Measurements from ENCODE around the gene MAPRE3.

MAPRE3 gene

GRCh38 chr2:27038012-27038411 lies 67.6 kb downstream of the MAPRE3 start:
- no peak for TF ChIP-seq CTCF (IDR thresholded peaks at IDR 0.05; ENCODE audit: insufficient read depth, low read depth, low read length, missing control alignments)
- DNase-seq (ENCODE audit: low read depth), result no peak
- no peak overlapping the region for H3K4me3 ChIP-seq (ENCODE audit: low read depth, low read length)

GRCh38 chr2:27038631-27039339 lies 68.3 kb downstream of the MAPRE3 start:
- no peak overlapping the region for H3K4me3 ChIP-seq (ENCODE audit: low read depth, low read length)
- TF ChIP-seq CTCF (IDR thresholded peaks at IDR 0.05; ENCODE audit: insufficient read depth, low read depth, low read length, missing control alignments), result no peak
- no peak for DNase-seq (ENCODE audit: low read depth)

- TF ChIP-seq CTCF (IDR thresholded peaks at IDR 0.05; ENCODE audit: insufficient read depth, low read depth, low read length, missing control alignments), result no peak
- H3K4me3 ChIP-seq (ENCODE audit: low read depth, low read length), result no peak overlapping the region
- no peak for DNase-seq (ENCODE audit: low read depth)
These were observed 69.0 kb downstream of the MAPRE3 start for GRCh38 chr2:27039426-27039825.

GRCh38 chr2:27039871-27040270 lies 69.4 kb downstream of the MAPRE3 start:
- DNase-seq (ENCODE audit: low read depth), result no peak
- no peak overlapping the region for H3K4me3 ChIP-seq (ENCODE audit: low read depth, low read length)
- TF ChIP-seq CTCF (IDR thresholded peaks at IDR 0.05; ENCODE audit: insufficient read depth, low read depth, low read length, missing control alignments), result no peak

DNA sequence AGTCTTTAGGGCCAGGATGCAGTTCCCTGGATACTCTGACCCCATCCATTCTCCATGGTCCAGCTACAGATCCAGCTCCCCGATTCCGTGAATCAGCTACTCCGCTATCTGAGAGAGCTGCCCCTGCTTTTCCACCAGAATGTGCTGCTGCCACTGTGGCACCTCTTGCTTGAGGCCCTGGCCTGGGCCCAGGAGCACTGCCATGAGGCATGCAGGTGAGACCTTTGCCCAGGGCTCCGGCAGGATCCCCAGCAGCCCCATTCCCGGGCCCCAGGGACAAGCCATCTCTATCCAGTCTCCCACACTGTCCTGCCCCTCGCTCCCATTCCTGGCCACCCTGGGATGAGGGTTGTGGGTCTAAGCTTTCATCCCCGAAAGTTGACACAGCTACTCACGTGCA lies 69.8 kb downstream of the MAPRE3 start:
- H3K4me3 ChIP-seq (ENCODE audit: low read depth, low read length), result no peak overlapping the region
- DNase-seq (ENCODE audit: low read depth), result no peak
- no peak for TF ChIP-seq CTCF (IDR thresholded peaks at IDR 0.05; ENCODE audit: insufficient read depth, low read depth, low read length, missing control alignments)

GRCh38 chr2:27041752-27042151 lies 71.3 kb downstream of the MAPRE3 start:
- no peak for DNase-seq (ENCODE audit: low read depth)
- no peak overlapping the region for H3K4me3 ChIP-seq (ENCODE audit: low read depth, low read length)
- TF ChIP-seq CTCF (IDR thresholded peaks at IDR 0.05; ENCODE audit: insufficient read depth, low read depth, low read length, missing control alignments), result no peak

GRCh38 chr2:27042159-27042661 lies 71.8 kb downstream of the MAPRE3 start:
- no peak for TF ChIP-seq CTCF (IDR thresholded peaks at IDR 0.05; ENCODE audit: insufficient read depth, low read depth, low read length, missing control alignments)
- peak; percentile 64 for DNase-seq (ENCODE audit: low read depth)
- H3K4me3 ChIP-seq (ENCODE audit: low read depth, low read length), result no peak overlapping the region
